IPS-18c (cell line): Measurements from ENCODE around the gene DISC1.

ENCODE experiments used
- H3K4me3 ChIP-seq: 2 replicates; pipeline ENCODE4 v1.7.0; 2013; ENCODE audit warnings: low read depth, mild to moderate bottlenecking, low read length, moderate library complexity; ENCODE audit not compliant: insufficient read depth
- H3K9me3 ChIP-seq: one replicate; pipeline ENCODE4 v1.6.1; 2013; ENCODE audit warnings: mild to moderate bottlenecking, low read length, moderate library complexity; ENCODE audit not compliant: control insufficient read depth, insufficient read depth

Gene DISC1

GRCh38 chr1:231925864-231926263, 299.3 kb downstream of the DISC1 start:
- H3K9me3 ChIP-seq = no peaks in the 10 kb centered on the region
- H3K4me3 ChIP-seq = no peak overlapping the region

GRCh38 chr1:231926340-231926739, 299.8 kb downstream of the DISC1 start:
- Histone ChIP-seq H3K9me3 (no peaks in the 10 kb centered on the region), H3K4me3 (no peak overlapping the region)

- peaks cover under 1% of the 10 kb centered on the region for H3K9me3 ChIP-seq
Observed at GRCh38 chr1:231926933-231927332, 300.3 kb downstream of the DISC1 start.

GRCh38 chr1:231927431-231927830, 300.8 kb downstream of the DISC1 start:
- H3K4me3 ChIP-seq = no peak overlapping the region
- H3K9me3 ChIP-seq = peaks cover 3% of the 10 kb centered on the region

More at GRCh38 chr1:231926933-231927332, 300.3 kb downstream of the DISC1 start:
- no peak overlapping the region for H3K4me3 ChIP-seq

- Histone ChIP-seq H3K9me3 (peaks cover 3% of the 10 kb centered on the region), H3K4me3 (no peak overlapping the region)
Observed at GRCh38 chr1:231929311-231929710, 302.7 kb downstream of the DISC1 start.

- peaks cover 3% of the 10 kb centered on the region for H3K9me3 ChIP-seq
- no peak overlapping the region for H3K4me3 ChIP-seq
Observed at GRCh38 chr1:231930257-231930947, 303.8 kb downstream of the DISC1 start.

GRCh38 chr1:231931146-231931545, 304.6 kb downstream of the DISC1 start:
- H3K9me3 ChIP-seq = peaks cover 3% of the 10 kb centered on the region
- H3K4me3 ChIP-seq = no peak overlapping the region

- no peak overlapping the region for H3K4me3 ChIP-seq
- peaks cover 3% of the 10 kb centered on the region for H3K9me3 ChIP-seq
Observed at GRCh38 chr1:231931846-231932454, 305.4 kb downstream of the DISC1 start.

- H3K4me3 ChIP-seq = no peak overlapping the region
- H3K9me3 ChIP-seq = peaks cover 3% of the 10 kb centered on the region
Observed at GRCh38 chr1:231933711-231934626, 307.4 kb downstream of the DISC1 start.

- Histone ChIP-seq H3K4me3 (no peak overlapping the region), H3K9me3 (peaks cover 3% of the 10 kb centered on the region)
Observed at GRCh38 chr1:231934797-231935196, 308.2 kb downstream of the DISC1 start.

GRCh38 chr1:231935856-231936255, 309.3 kb downstream of the DISC1 start:
- no peak overlapping the region for H3K4me3 ChIP-seq

GRCh38 chr1:231936983-231937775, 310.6 kb downstream of the DISC1 start:
- Histone ChIP-seq H3K9me3 (no peaks in the 10 kb centered on the region), H3K4me3 (no peak overlapping the region)

More at GRCh38 chr1:231935856-231936255, 309.3 kb downstream of the DISC1 start:
- H3K9me3 ChIP-seq = peaks cover 3% of the 10 kb centered on the region

- H3K4me3 ChIP-seq = no peak overlapping the region
Observed at GRCh38 chr1:231938211-231938610, 311.6 kb downstream of the DISC1 start.

GRCh38 chr1:231938711-231939110, 312.1 kb downstream of the DISC1 start:
- Histone ChIP-seq H3K4me3 (no peak overlapping the region), H3K9me3 (no peaks in the 10 kb centered on the region)

More at GRCh38 chr1:231938211-231938610, 311.6 kb downstream of the DISC1 start:
- no peaks in the 10 kb centered on the region for H3K9me3 ChIP-seq

- Histone ChIP-seq H3K4me3 (no peak overlapping the region), H3K9me3 (no peaks in the 10 kb centered on the region)
Observed at GRCh38 chr1:231939118-231939517, 312.5 kb downstream of the DISC1 start.

- H3K4me3 ChIP-seq = no peak overlapping the region
- no peaks in the 10 kb centered on the region for H3K9me3 ChIP-seq
Observed at GRCh38 chr1:231940116-231940515, 313.5 kb downstream of the DISC1 start.

GRCh38 chr1:231940701-231941100, 314.1 kb downstream of the DISC1 start:
- no peak overlapping the region for H3K4me3 ChIP-seq
- no peaks in the 10 kb centered on the region for H3K9me3 ChIP-seq
